Mammary epithelial cell (primary cell): ENCODE results near the gene FILIP1.

Experiments
- EZH2 ChIP-seq: IDR thresholded peaks from 2 replicates; pipeline ENCODE4 v1.6.1; 2012; ENCODE audit warnings: low read length, inconsistent platforms, borderline replicate concordance
- TF ChIP-seq, protein P1 (sequence below), 2 donors: IDR thresholded peaks in 1 of 2; conservative IDR thresholded peaks in 1 of 2; 2 replicates each; pipeline ENCODE4 v1.5.1; 2011 to 2012; ENCODE audit warnings: inconsistent platforms in 2 of 2, low read length in 2 of 2, mild to moderate bottlenecking in 2 of 2, control low read depth in 1 of 2, low read depth in 1 of 2; ENCODE audit not compliant: insufficient read depth in 1 of 2; ENCODE audit errors: extremely low read depth in 1 of 2

DNA sequence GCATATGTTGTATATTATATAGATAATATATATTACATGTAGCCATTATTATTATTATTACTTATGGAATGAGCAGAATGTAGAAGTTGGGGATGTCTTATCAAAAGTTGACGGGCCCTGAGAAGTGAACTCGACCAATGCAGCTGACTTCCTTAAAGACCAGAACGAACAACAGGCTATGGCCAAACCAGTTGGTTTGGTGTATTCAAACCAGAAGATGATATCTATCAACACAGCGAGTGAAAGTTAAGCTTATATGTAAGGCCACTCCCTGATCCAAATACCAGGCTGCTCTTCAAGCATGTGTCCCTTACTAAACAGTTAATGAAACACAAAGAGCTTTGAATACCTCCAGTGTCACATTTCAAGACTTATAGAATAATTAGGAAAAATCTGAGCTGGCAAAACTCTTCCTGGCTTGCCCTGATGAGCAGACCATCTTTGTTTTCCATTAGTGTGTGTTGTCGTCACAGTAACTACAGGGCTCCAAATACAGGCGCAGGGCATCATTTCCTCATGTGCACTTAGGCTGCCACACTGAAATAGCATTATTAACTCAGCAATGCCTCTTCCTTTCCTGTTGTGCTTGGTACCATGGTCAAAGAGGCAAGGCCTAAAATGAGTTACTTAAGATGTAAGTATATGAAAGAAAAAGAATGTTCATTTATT is 6.6 kb downstream of the FILIP1 start:
- TF ChIP-seq EZH2 = no peak
- TF ChIP-seq, protein P1, sequence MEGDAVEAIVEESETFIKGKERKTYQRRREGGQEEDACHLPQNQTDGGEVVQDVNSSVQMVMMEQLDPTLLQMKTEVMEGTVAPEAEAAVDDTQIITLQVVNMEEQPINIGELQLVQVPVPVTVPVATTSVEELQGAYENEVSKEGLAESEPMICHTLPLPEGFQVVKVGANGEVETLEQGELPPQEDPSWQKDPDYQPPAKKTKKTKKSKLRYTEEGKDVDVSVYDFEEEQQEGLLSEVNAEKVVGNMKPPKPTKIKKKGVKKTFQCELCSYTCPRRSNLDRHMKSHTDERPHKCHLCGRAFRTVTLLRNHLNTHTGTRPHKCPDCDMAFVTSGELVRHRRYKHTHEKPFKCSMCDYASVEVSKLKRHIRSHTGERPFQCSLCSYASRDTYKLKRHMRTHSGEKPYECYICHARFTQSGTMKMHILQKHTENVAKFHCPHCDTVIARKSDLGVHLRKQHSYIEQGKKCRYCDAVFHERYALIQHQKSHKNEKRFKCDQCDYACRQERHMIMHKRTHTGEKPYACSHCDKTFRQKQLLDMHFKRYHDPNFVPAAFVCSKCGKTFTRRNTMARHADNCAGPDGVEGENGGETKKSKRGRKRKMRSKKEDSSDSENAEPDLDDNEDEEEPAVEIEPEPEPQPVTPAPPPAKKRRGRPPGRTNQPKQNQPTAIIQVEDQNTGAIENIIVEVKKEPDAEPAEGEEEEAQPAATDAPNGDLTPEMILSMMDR (conservative IDR thresholded peaks at IDR 0.05 in 1 of 2, IDR thresholded peaks at IDR 0.05 in 1 of 2; ENCODE audit: extremely low read depth in 1 of 2, insufficient read depth in 1 of 2, low read depth in 1 of 2, low read length in 2 of 2) = no peak
